NCI-H1048 (cell line): ENCODE measurements around the gene PHF14.

Source experiments
- DNase-seq: peaks from one replicate; lab custom pipeline; 2025; lab: John Stamatoyannopoulos, UW

Gene PHF14

GRCh38 chr7:11175887-11176286 is 202.2 kb downstream of the PHF14 start:
- no peak for DNase-seq

- no peak for DNase-seq
Observed at GRCh38 chr7:11176985-11177555, 203.4 kb downstream of the PHF14 start.

- DNase-seq = no peak
Observed at GRCh38 chr7:11177793-11178192, 204.1 kb downstream of the PHF14 start.

GRCh38 chr7:11181590-11181989 is 207.9 kb downstream of the PHF14 start:
- no peak for DNase-seq

- no peak for DNase-seq
Observed at GRCh38 chr7:11182736-11183135, 209.1 kb downstream of the PHF14 start.

GRCh38 chr7:11185179-11185815 is 211.6 kb downstream of the PHF14 start:
- DNase-seq = no peak

GRCh38 chr7:11188529-11189310 is 215.0 kb downstream of the PHF14 start:
- no peak for DNase-seq

- DNase-seq = no peak
Observed at GRCh38 chr7:11191081-11191480, 217.4 kb downstream of the PHF14 start.

- no peak for DNase-seq
Observed at GRCh38 chr7:11191574-11192220, 218.0 kb downstream of the PHF14 start.

GRCh38 chr7:11192506-11192905 is 218.8 kb downstream of the PHF14 start:
- DNase-seq = no peak

GRCh38 chr7:11193131-11193867 is 219.6 kb downstream of the PHF14 start:
- no peak for DNase-seq

- DNase-seq = no peak
Observed at GRCh38 chr7:11193888-11194287, 220.2 kb downstream of the PHF14 start.

- no peak for DNase-seq
Observed at GRCh38 chr7:11194492-11194891, 220.8 kb downstream of the PHF14 start.

GRCh38 chr7:11195502-11195901 is 221.8 kb downstream of the PHF14 start:
- no peak for DNase-seq

GRCh38 chr7:11196143-11196542 is 222.5 kb downstream of the PHF14 start:
- DNase-seq = no peak

GRCh38 chr7:11203224-11203623 is 229.6 kb downstream of the PHF14 start:
- DNase-seq = no peak

- DNase-seq = no peak
Observed at GRCh38 chr7:11203683-11204082, 230.0 kb downstream of the PHF14 start.

GRCh38 chr7:11206177-11206899 is 232.7 kb downstream of the PHF14 start:
- DNase-seq = no peak

GRCh38 chr7:11207565-11207964 is 233.9 kb downstream of the PHF14 start:
- no peak for DNase-seq

- DNase-seq = no peak
Observed at GRCh38 chr7:11208883-11209465, 235.3 kb downstream of the PHF14 start.

GRCh38 chr7:11210374-11210773 is 236.7 kb downstream of the PHF14 start:
- no peak for DNase-seq
